Esophagus muscularis mucosa (tissue), 3 donors: Measurements from ENCODE around the gene PSORS1C1.

Experiments used
- EP300 ChIP-seq: sonication (generic); formaldehyde crosslinking; IDR thresholded peaks from one replicate; pipeline ENCODE4 v1.6.1; 2017; ENCODE audit warnings: antibody characterized with exemption
- POLR2AphosphoS5 ChIP-seq, 2 donors: sonication (generic); formaldehyde crosslinking; IDR thresholded peaks; one replicate each; pipeline ENCODE4 v1.6.1; 2017; ENCODE audit warnings: antibody characterized with exemption in 2 of 2

DNA sequence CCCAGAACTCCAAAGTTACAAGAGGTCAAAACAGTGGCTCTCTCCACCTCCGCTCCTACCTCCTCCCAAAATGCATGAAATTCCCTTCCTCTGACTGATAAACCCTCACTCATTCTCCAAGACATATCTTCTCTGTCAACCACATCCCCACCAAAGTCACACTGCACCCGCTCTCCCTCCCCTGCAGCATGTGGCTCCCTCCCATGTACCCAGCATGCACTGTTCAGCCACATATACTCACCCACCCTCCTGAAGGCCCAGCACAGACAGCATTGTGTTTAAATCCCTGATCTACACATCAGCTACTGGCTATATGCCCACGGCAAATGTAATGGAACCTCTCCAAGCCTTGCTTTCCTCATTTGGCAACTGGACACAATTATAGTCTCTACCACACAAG is 61.4 kb downstream of the PSORS1C1 start:
- TF ChIP-seq EP300 (no peak), POLR2AphosphoS5 (IDR thresholded peaks at IDR 0.05) (no peak)
